GDM1 (cell line): ENCODE measurements around the gene TTC7B.
"Not testable (repeated sequence)": the region's sequence is repeated elsewhere in the genome, so short reads cannot be mapped to it uniquely, and the experiment has no call there.

Experiments
- DNase-seq: peaks from one replicate; lab custom pipeline; 2025; lab: John Stamatoyannopoulos, UW

The TTC7B gene

GRCh38 chr14:90830931-90831701 is 14.9 kb upstream of the TTC7B start:
- no peak for DNase-seq

DNA sequence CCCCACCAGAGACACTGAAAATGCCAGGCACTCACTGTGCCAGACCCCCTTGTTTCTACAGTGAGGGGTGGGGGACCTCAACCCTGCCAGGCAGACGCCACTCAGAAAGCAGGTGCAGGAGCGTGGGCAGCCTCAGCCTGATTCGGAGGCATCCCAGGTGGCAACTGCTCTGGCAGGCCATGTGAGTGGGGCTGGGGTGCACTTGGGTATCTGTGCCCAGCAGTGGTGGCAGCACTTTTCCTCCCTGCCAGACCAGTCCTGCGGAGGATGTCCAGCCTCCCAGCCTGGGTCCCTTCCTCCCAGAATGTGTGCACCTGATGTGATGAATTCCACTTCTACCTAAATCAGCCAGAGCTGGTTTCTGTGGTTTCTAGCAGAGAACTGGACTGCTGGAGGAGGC is 13.4 kb upstream of the TTC7B start:
- DNase-seq: no peak

DNA sequence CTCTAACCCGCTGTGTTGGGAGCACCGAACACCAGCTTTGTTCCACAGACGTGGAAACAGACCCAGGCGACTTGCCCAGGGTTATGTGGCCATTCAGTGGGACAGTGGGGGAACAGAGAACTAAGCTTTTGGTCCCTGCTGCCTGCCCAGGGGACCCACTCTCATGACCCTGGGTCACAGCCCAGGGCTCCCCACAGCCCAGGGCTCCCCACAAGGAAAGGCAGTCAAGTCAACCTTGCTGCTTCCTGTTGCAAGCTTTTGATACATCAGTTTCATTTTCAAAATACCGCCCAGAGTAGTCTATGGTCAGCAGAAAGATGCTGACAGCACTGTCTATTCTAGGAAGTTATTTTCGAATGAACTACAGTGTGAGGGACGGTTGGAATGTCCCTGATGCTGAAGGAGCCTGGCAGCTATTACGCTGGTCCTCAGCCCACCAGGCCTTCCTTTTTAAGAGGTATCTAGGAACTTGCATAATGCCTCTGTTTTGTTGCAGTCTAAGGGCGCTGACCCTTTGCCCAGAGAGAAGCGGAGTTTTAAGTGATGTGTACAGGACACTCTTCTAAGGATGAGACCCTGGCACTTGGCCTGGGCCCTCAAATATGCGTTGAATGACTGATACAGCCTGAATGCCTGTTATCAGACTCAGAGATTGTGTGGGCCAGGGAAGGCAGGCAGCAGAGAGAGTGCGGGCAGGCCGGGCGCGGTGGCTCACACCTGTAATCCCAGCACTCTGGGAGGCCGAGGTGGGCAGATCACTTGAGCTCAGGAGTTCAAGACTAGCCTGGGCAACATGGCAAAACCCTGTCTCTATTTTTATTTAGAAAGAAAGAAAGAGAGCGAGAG is 12.6 kb upstream of the TTC7B start:
- DNase-seq: no peak

DNA sequence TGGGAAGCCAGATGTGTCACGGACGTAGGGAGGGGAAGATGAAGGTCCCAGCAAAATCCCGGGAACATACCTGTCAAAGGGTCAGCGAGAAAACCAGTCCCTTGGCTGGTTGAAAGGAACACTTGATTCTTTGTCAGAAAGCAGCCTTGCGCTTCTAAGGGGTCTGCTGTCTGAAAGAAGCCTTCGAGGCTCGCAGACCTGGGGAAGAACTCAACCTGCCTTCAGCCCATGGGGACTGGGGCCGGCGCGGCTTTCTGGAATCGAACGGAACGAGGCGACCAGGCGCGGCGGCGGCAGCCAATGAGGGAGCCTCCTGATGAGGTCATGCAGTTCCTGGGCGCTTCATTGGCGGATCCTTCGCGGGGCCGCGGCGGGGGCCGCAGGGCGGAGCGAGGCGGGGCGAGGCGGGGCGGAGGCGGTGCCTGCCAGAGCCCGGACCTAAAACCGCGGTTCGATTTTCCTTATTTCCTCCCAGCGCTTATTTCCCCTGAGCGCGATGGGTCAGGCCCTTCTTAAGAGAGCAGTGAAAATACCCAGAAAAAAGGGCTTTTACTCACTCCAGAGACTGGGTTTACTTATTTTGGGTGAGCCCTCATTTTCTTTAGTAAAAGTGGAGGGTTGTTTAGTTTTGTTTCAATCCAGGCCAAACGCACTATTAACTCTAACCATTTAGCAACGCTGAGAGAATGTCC is 11.8 kb upstream of the TTC7B start:
- DNase-seq: peak; percentile 90

DNA sequence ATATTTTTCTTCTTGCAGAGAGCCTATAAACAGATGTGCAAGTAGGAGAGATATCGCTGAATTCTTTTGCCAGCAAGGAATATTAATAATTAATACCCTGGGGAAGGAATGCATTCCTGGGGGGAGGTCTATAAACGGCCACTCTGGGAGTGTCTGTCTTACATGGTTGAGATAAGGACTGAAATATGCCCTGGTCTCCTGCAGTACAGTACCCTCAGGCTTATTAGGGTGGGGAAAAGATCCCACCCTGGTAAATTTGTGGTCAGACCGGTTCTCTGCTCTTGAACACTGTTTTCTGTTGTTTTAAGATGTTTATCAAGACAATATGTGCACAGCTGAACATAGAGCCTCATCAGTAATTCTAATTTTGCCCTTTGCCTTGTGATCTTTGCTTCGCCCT is 7.3 kb upstream of the TTC7B start:
- DNase-seq: not testable (repeated sequence)

GRCh38 chr14:90820958-90821357 is 4.7 kb upstream of the TTC7B start:
- peak; percentile 50 for DNase-seq

DNA sequence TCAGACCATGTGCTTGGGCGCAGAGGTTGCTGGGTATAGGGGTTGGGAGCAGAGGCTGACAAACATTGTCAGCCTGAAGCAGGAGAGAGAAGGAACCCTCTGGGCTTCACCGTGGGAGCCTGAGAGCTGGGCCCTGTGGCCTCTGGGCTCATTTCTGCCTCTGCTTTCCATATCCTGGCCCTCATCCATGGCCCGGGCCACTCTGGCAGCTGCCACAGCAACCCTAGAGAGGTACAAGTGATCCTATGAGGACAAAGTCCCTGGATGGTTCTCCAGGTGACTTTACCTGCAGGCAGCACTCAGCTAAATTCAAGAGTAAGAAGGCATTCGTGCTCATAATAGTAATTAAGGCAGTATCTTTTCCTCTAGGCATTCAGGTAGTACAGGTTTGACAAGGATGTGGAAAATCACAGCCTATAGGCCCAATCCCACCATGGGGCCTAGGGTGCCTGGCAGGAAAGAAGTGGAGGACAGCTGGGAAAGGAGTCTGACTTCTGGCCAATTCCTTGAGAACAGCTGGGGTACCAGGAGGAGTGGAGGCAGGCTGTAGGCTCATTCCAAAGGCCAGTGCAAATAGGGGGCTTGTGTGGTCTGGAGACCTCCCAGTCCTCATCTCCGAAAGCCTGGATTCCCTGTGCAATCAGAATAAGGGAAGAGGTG is 3.6 kb upstream of the TTC7B start:
- no peak for DNase-seq

GRCh38 chr14:90818715-90819114 is 2.5 kb upstream of the TTC7B start:
- no peak for DNase-seq

- no peak for DNase-seq
Measured at GRCh38 chr14:90816681-90817436, 629 bp upstream of the TTC7B start.

- DNase-seq: no peak
Measured at GRCh38 chr14:90815572-90815821, 733 bp downstream of the TTC7B start.

- no peak for DNase-seq
Measured at GRCh38 chr14:90814806-90815571, 1.2 kb downstream of the TTC7B start.

DNA sequence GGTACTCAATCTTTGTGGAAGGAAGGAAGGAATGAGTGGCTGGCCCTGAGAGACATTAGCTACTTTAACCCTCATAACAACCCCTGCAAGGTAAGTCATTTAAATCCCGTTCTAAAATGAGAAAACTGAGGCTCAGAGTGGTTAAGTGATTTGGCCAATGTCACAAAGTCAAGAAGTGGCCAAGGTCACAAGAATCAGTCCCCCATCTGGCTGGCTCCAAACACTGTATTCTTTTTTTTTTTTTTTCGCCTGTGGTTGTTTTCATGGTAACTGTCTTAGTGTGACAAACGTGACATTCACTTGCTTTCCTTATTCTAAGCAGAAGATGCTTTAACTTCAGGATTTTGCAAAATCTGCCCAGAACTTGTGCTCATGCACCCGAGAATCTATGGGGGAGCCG is 2.8 kb downstream of the TTC7B start:
- DNase-seq: no peak

GRCh38 chr14:90812109-90812508 is 4.1 kb downstream of the TTC7B start:
- no peak for DNase-seq

- no peak for DNase-seq
Measured at GRCh38 chr14:90811641-90812040, 4.6 kb downstream of the TTC7B start.

- DNase-seq: no peak
Measured at GRCh38 chr14:90810806-90811205, 5.4 kb downstream of the TTC7B start.

DNA sequence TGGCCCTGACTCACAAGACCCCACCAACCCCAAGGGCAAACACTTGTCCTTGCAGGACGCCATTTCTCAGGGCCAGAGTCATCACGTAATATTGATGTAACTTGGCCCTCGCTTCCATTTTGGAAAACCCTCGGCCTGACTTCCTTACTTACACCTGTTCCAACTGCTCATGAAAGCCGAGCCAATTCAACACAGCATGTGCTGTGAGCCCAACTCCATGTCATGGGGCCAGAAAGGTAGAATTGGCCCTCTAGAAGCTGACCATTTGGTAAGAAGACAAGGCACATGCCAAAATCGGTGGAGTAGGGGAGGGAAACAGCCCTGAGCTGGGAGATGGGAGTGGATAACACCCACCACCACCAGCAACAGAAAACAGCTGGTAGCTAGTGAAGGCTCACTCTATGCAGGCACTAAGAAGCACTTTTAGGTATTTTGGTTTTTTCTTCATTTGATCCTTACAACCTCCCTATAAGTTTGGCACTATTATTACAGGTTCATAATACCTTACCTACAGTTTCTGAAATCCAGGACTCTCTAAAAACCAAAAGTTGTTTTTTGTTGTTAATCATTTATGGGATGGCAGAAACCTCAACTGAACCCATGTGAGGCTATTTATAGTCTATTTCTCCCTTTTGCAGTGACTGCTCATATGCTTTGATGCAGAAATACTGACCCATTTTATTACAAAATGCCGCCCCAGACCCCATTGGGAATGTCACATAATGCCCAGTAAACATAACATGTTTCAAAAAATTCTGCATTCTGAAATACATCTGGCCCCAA is 6.5 kb downstream of the TTC7B start:
- no peak for DNase-seq

DNA sequence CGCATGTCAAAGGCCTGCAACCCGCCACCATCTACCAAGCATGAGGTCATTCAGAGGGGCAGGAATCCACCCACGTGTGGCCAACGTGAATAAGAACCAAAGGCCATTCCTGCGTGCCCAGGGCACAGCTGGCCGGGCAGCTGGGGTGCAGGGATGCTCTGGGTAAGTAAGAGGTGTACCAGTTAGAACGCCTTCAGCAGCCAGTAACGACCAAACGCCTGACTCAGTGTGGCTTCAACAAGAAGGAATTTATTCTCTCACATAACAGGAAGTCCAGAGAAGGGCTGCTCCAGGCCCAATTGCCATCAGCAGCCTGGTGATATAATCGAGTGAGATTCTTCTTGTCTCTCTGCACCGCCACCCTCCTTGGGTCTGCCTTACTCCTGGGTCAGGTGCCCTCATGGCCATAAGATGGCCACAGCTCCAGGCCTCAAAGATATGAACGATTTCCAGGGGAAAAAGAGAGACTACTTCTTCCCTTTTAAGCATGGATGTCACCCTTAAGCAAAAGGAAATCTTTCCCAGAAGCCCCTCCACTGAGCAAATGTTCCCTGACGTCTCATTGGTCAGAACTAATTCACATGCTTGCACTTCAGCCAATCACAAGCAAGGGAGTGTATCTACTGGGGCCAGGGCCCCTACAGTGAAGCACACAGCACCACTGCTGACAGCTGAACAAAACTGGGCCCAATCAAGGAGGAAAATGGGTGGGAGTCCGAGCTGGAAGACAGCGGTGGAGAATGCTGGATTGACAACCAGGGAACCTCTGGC is 7.3 kb downstream of the TTC7B start:
- no peak for DNase-seq

- DNase-seq: no peak
Measured at GRCh38 chr14:90807060-90807459, 9.2 kb downstream of the TTC7B start.
